ENCODE measurements around the gene PANX2.
A peak's percentile ranks its signal among the peaks of the same experiment; 100 is the strongest.
"Not testable (repeated sequence)": the region's sequence is repeated elsewhere in the genome, so short reads cannot be mapped to it uniquely, and the experiment has no call there.

The PANX2 gene

DNA sequence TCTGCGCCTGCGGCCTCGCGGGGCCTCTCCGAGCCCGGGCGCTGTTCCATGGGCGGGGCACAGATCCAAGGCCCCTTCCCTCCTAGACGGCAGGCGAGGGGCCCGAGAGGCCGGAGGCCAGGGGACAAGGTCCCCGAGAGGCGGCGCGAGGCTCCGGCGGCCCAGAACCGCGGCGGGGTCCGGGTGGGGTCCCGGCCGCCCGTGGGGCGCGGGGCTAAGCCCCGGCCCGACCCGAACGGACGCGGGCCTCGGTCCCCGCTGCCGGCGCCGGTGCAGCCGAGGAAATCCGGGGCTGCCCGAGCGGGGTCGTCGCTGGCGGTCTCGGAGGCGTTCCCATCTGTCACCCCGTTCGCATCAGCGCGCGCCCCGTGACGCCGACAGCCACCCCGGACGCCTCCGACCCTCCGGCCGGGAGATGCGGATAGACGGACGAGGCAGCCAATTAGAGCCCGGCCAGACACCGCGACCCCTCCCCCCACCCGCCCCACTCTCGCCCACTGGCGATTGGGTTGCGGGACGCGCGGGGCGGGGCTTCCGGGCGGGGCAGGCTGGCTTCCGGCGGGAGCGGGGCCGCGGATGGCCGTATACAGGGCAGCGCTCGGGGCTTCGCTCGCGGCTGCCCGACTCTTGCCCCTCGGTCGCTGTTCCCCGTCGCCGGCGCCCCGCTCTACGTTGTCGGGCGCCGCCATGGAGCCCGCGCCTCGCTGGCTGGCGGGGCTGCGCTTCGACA lies 30.1 kb downstream of the PANX2 start, which contains the start of gene SELENOO:
TSS of gene SELENOO (plus strand) at position 551 of the 730 bp plus-strand sequence. CDS start at position 577, 26 bp downstream.
- DNase-seq, result peak; percentile 94

DNA sequence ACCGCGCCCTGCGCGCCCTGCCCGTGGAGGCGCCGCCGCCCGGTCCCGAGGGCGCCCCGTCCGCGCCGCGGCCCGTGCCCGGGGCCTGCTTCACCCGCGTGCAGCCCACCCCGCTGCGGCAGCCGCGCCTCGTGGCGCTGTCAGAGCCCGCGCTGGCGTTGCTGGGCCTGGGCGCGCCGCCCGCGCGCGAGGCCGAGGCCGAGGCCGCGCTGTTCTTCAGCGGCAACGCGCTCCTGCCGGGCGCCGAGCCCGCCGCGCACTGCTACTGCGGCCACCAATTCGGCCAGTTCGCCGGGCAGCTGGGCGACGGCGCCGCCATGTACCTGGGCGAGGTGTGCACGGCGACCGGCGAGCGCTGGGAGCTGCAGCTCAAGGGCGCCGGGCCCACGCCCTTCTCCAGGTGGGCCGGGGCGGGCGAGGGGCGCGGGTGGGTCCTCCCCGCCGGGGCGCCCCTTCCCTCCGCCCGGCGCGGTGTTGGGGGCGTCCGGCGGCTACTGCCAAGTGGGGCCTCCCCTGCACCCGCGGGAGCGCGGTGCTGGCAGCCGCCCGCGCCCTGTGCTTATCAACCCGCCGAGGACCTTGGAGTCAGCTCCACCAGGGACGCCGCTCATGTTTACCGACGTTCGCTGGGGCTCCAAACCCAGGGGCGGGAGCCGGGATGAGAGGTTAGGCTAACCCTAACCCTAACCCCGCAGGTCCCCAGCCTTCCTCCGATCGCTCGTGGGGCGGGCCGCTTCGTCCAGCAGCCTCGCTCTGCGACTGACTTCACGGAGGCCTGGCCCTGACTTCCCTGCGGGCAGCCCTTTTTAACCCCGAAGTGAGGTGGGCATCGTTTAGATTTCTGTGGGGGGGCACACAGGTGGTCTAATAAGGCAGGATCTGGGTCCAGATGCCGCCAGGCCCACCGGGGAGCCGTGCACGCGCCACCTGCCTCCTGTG lies 30.9 kb downstream of the PANX2 start:
- DNase-seq, result no peak

DNA sequence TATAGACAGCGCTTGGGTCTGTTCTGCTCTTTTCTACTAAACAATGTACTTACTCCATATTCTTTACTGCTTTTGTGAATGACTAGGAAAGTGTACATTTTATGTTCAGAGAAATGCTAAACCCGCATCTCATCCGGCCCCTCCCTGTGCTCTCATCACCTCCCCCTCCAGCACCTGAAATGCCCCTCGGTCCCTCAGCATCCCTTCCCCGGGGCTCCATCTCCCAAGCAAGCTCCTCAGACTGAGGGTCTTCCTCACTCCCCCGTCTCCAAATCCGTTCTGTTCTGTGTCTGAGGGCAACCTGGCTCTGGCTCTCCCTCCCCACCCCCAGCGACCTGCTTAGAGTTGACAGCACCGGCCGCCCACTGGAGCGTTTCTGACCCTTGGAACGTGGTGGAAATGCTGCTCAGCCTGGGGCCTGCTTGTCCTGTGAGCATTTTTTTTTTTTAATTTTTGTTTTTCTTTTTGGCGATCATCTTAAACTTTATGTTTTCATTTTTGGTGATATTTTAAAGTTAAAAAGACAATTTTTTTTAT lies 31.7 kb downstream of the PANX2 start:
- no peak for DNase-seq

DNA sequence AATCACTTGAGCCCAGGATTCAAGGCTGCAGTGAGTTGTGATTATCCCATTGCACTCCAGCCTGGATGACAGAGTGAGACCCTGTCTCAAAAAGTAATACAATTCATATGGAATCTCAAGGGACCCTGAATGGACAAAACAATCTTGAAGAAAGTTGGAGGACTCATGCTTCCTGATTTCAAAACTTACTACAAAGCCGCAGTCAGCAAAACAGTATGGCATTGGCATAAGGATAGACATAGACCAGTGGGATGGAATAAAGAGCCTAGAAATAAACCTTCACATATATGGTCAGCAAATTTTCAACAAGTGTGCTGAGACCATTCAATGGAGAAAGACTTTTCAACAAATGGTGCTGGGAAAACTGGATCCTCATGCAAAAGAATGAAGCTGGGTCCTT lies 32.8 kb downstream of the PANX2 start:
- no peak for DNase-seq

DNA sequence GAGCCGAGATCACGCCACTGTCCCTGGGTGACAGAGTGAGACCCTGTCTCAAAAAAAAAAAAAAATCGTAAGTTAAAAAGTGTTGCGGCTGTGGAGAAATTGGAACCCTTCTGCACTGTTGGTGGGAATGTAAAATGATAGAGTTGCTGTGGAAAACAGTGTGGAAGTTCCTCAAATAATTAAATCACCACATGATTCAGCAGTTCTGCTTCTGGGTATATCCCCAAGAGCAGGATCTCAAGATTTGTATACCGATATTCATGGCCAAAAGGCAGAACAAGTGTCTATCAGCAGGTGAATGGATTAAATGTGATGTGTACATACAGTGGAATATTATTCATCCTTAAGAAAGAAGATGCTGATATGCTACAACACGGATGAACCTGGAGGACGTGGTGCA lies 34.0 kb downstream of the PANX2 start:
- no peak for DNase-seq

DNA sequence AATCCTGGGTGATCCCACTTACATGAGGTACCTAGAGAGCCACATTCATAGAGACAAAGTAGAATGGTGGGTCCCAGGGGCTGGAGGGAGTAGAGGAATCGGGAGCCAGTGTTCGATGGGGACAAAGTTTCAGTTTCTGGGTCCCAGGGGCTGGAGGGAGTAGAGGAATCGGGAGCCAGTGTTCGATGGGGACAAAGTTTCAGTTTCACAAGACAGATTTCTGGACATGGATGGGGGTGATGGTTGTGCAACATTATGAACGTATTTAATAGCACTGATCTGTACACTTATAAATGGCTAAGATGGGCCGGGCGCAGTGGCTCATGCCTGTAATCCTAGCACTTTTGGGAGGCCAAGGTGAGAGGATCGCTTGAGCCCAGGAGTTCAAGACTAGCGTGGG lies 34.5 kb downstream of the PANX2 start:
- DNase-seq, result not testable (repeated sequence)

DNA sequence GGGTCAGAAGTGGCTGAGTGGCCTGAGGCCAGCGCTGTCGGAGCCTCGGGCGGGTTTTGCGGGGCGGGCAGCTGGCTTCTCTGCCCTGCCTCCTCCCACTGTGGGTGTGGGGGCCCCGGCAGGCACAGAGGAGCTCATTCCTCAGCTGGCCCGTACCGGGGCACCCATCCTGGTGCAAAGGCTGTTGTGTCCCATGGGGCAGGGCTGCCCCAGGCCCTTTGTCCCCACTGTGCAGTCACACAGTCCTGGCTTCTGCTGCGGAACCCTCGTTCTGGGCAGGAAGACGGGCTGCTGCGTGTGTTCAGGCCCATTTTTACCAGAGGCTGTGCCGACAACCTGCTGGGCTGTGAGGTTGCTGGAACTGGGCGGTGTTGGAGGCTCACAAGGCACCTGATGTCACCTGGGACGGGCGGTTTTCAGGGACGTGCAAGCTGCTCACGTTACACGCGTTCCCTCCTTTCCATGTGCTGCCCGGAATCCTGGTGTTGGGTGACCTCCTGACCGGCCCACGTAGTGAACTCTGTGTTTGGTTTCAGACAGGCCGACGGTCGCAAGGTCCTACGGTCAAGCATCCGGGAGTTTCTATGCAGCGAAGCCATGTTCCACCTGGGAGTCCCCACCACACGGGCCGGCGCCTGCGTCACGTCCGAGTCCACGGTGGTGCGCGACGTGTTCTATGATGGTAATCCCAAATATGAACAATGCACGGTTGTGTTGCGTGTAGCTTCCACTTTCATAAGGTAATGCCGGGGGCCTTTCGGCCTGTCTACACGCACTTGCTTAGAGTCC lies 35.4 kb downstream of the PANX2 start:
- DNase-seq, result no peak

DNA sequence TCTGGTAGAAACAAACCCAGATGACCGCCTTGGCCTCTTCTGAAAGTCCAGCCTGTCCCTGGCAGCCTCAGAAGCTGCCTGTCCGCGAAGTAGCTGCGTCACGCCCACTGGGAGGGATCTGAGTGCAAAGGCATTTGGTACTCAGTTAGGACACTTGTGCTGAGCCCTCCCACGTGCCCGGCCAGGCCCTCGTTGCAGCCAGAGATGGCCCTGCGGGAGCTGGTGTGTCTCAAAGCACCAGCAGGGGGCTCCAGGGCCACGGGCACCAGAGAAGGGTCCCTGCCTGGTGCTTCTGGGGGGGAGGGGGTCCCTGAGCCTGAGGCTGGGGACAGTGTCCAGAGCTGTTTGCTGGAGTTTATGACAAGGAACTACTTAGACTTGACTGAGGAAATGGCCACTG lies 36.1 kb downstream of the PANX2 start:
- no peak for DNase-seq

DNA sequence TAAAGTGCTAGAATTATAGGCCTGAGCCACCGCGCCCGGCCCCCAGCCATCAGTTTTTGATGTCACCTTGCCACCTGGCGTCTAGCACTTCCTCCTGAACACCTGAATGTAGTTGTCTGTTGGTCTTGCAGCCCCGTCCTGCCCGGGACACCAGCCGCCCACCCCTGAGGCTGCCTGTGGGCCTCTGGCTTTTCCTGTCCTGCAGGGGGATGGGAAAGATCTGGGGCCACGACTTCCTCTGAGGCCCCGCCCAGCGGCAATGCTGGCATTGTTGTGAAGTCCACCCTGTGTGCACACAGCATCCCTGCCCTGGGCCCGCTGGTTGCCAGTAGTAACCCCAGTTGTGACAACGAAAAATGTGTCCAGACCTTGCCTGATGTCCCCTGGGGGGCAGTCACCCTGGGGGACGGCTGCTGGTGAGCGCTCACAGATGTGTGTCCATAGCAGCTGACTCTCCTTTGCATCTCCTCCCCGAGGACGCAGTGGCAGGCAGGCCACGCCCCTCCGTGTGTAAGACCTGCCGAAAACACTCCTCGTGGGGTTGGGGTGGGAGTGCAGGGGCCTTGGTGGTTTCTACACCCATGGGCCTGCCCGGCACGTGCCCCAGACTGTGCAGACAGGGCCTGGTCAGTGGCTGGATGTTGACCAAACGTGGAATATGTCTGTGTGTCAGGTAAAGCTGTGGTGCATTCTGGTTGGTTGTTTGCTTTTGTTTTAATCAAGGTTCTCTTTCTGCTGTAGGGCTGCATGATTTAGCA lies 37.0 kb downstream of the PANX2 start:
- no peak for DNase-seq

DNA sequence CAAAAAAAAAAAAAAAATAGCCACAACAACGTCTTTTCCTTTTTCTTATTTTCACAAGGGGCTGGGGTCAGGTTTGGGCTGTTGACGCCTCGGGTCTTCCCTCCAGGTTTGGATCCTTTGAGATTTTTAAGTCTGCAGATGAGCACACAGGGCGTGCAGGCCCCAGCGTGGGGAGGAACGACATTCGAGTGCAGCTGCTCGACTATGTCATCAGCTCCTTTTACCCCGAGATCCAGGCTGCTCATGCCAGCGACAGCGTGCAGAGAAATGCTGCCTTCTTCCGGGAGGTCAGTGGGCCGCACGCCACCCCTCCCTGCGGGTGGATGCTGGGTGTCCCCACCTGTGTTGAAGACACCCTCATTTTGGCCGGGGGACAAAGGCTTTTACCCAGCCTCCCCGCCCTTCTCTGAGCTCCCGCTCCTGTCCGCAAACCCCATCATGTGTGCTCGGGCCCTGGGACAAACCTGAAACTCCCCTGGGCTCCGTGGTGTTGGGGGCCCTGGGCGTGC lies 38.0 kb downstream of the PANX2 start:
- no peak for DNase-seq

DNA sequence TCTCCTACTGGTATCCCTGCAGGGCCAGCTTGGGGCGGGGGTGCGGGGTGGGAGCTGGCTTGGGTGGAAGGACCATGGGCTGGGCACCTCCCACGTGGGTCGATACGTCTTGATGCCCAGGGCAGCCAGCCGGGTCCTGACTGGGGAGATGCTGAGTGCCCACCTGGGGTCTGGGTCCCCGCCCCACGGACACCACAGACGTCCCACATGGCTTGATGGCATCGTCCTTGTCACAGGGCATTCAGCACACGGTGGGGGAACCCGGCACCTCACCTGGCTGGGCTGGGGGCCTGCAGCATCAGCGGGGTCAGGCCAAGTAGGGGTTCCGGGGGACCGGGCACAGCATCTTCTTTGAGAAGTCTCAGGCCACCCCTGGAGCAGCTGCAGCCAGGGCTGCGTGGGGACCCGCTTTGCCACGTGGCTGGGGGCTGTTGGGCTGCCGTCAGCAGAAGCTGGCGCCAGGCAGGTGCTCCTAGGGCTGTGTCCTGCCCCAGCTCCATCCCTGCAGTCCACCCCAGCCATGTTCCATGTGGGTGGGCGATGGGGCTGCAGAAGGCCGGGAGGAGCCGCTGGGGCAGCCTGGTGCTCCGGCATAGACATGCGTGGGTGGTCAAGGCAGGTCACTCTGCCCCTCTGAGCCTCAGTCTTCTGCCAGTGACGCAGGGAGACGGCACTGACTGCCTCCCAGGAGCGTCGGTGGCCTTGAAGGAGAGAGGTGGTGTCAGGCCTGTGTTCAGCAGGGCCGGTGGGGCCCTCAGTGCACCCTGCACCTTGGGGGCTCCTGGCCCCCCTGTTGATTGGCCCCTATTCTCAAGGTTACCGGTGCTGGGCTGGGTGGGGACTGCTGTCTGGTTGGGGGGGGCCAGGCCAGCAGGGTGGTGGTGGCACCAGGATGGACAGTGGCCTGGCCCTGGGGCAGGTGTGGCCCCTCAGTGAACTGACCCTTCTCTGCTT lies 38.7 kb downstream of the PANX2 start:
- DNase-seq, result no peak

DNA sequence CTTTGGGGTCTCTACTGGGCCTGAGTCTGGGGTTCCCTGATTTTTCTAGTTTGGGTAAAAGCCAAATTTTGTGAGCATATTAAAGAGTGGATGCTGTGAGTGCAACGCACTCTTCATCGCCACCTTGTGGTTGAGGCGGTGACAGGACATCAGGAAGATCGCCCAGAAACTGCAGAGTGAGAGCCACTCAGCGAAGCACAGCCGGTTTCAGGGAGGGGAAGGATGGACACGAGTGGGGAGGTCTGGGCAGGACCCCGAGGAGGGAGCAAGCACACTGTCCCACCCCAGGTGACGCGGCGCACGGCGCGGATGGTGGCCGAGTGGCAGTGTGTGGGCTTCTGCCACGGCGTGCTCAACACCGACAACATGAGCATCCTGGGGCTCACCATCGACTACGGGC lies 39.4 kb downstream of the PANX2 start:
- peak; percentile 77 for DNase-seq

DNA sequence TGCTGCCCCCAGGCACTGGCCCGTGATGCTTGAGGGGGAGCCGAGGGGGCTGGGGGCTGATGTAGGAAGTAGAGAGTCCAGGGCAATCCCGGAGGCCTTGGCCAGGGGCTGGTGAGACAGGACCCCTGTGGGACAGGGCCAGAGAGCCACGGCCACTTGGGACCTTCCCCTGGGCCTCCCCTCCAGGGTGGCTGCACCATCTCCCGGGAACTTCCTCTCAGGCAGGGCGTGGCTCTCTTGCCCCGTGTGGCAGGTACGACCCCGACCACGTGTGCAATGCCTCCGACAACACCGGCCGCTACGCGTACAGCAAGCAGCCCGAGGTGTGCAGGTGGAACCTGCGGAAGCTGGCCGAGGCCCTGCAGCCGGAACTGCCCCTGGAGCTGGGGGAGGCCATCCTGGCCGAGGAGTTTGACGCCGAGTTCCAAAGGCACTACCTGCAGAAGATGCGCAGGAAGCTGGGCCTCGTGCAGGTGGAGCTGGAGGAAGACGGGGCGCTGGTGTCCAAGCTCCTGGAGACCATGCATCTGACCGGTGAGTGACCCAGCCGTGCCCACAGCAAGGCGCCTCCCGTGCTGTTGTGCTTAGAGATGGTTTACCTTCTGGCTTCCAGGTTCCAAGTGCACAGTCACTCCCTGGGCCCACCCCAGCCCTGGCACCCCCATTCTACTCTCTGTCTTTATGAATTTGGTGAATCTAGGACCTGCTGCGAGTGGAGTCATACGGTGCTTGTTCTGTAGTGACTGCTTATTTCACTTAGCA lies 40.0 kb downstream of the PANX2 start:
- DNase-seq, result no peak

DNA sequence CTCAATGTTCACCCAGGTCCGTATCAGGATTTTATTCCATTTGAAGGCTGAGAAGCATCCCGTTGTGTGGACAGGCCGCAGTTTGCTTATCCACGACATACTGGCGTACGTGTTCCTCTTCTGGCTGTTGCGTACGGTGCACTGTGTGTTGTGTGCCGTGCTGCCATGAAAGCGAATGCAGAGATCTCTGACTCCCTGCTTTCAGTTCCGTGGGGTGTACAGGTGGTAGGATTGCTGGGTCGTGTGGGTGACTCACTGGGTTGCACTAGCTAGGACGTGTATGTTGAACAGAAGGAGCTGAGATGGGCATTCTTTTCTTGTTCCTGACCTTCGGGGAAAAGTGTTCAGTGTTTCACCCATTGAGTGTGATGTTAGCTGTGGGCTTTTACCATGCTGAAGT lies 40.6 kb downstream of the PANX2 start:
- DNase-seq, result no peak

DNA sequence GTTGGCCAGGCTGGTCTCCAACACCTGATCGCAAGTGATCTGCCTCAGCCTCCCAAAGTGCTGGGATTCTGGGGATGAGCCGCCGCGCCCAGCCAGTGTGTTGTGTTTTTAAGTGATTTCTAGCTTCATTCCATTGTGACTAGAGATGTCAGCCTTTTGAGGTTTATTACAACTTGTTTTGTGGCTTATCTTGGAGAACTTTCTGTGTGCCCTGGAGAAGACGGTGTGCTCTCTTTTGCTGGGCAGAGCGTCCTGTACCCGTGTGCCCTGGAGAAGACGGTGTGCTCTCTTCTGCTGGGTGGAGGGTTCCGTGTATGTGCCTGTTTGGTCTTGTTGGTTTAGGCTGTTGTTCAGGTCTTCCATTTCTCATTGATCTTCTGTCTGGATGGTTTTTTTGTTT lies 42.7 kb downstream of the PANX2 start:
- no peak for DNase-seq

DNA sequence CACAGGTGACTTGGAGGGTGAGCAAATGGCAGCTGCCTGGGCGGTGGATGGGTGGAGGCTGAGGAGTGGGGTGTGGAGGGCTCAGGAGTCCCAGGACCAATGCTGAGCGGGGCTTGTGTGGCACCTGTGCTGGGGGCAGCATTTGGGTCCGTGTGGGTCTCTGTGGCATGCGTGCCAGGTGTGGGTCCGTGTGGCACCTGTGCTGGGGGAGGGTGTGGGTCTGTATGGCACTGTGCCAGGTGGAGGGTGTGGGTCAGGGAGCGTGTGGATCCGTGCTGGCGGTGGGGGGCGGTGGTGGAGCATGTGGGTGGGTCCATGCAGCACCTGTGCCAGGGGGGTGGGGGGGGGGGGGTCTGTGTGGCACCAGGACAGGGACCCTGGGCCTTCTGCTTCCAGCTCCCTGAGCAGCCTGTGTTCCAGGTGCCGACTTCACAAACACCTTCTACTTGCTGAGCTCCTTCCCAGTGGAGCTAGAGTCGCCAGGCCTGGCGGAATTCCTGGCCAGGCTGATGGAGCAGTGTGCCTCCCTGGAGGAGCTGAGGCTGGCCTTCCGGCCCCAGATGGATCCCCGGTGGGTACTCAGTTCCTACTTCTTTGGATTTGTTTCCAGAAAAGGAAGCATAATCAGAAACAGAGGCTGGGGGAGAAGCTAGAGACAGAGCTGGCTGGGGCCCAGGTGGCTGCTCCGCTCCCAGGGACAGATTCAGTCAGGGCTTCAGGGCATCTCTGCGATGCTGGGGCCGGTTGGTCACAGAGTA lies 44.9 kb downstream of the PANX2 start:
- DNase-seq, result no peak

DNA sequence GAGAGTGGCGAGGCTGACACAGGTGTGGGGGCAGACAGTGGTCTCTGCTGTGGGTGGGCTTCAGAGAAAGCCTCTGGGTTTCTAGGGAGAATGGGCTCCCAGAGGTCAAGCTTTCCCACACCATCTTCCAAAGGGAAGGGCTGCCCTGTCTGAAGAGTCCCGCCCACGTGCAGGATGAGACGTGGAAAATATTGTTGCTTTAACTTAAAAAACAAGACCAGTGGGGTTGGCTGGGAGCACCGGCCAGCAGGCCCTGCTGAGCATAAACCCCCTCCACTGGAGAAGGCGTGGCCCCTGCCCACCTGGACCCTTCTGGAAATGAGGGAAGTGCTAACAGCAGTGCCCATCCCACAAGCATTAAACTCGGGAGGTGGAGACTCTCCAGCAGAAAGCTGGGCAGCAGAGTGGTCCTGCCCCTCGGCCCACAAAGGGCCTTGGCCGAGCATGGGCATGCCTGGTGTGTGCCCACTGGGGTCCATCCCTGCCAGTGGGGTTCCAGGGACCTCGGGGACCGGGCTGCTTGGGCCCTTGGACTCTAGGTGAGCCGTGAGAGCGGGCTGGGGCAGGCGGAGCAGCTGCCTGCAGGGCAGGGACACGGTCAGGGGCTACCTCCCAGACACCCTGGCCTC lies 45.6 kb downstream of the PANX2 start:
- DNase-seq, result no peak

DNA sequence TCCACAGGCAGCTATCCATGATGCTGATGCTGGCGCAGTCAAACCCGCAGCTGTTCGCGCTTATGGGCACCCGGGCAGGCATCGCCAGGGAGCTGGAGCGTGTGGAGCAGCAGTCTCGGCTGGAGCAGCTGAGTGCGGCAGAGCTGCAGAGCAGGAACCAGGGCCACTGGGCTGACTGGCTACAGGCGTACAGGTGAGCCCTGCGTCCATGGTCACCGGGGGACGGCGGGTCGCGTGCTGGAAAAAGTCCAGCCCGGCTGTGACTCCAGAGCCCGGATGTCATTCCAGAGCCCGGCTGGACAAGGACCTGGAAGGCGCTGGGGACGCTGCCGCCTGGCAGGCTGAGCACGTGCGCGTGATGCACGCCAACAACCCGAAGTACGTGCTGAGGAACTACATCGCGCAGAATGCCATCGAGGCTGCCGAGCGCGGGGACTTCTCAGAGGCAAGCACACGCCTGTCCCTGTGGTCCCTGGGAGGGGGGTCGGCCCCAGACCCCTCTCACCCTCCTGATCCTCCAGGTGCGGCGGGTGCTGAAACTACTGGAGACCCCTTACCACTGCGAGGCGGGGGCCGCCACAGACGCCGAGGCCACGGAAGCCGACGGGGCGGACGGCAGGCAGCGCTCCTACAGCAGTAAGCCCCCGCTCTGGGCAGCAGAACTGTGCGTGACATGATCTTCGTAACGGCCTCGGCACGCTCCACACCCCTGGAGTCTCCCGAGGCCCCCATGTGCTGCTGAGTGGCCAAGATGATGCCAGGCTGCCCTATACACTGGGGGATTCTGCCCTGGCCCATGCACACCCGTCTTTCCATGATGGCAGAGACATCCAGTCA lies 46.4 kb downstream of the PANX2 start:
- no peak for DNase-seq
